K562 (cell line): ENCODE data around the gene ANKLE2. TPM values are rescaled to one million over a fixed set of nuclear protein-coding genes. Genes with fewer than 3 reads are reported as not detected.

ENCODE experiments used
- BACH1 ChIP-seq: fragments of 200-800 bp; sonication (Bioruptor generic); IDR thresholded peaks from 2 replicates; pipeline ENCODE4 v1.6.1; 2016; ENCODE audit warnings: missing genetic modification characterization, missing compliant biosample characterization
- CBFA2T3 ChIP-seq: fragments of 450-650 bp; IDR thresholded peaks from 2 replicates; pipeline ENCODE4 v1.6.1; 2017
- CGGBP1 ChIP-seq: fragments of 250-450 bp; sonication (Bioruptor Pico); IDR thresholded peaks from 2 replicates; pipeline ENCODE4 v1.9.0; 2021; ENCODE audit warnings: mild to moderate bottlenecking
- CHCHD3 ChIP-seq: fragments of 250-450 bp; sonication (Bioruptor Pico); IDR thresholded peaks from 2 replicates; pipeline ENCODE4 v2.1.2; 2022; ENCODE audit warnings: mild to moderate bottlenecking
- CREB1 ChIP-seq, 2 experiments: sonication (generic) in 1 of 2; formaldehyde crosslinking in 1 of 2; IDR thresholded peaks; 2 replicates each; pipeline versions ENCODE4 v1.6.1 to v1.8.0; 2012 to 2022; ENCODE audit warnings: inconsistent platforms in 1 of 2, mild to moderate bottlenecking in 1 of 2, missing genetic modification reagents in 1 of 2, moderate library complexity in 1 of 2
- EGR1 ChIP-seq: fragments of 450-650 bp; conservative IDR thresholded peaks from 2 replicates; pipeline ENCODE4 v1.6.1; 2017; ENCODE audit warnings: mild to moderate bottlenecking
- FOSL1 ChIP-seq: fragments of 200-800 bp; sonication (Bioruptor generic); conservative IDR thresholded peaks from 2 replicates; pipeline ENCODE4 v1.6.1; 2016; ENCODE audit warnings: missing genetic modification characterization, missing compliant biosample characterization
- KHSRP ChIP-seq: fragments of 450-650 bp; IDR thresholded peaks from 2 replicates; pipeline ENCODE4 v1.6.1; 2017
- MYC ChIP-seq, 2 experiments: fragments of 250-450 bp in 1 of 2; sonication (Bioruptor Pico) in 1 of 2; IDR thresholded peaks; 2 replicates each; pipeline versions ENCODE4 v1.5.1 to v1.6.1; 2012 to 2021; ENCODE audit warnings: low read depth in 2 of 2, borderline replicate concordance in 1 of 2, improper control_type of control experiment in 1 of 2, low read length in 1 of 2, mild to moderate bottlenecking in 1 of 2, moderate library complexity in 1 of 2
- NFIC ChIP-seq: fragments of 450-650 bp; IDR thresholded peaks from 2 replicates; pipeline ENCODE4 v1.6.1; 2017; ENCODE audit warnings: mild to moderate bottlenecking, inconsistent platforms
- PHB2 ChIP-seq: fragments of 450-650 bp; IDR thresholded peaks from 2 replicates; pipeline ENCODE4 v1.6.1; 2017; ENCODE audit warnings: low read depth
- RBM14 ChIP-seq: fragments of 200-400 bp; formaldehyde crosslinking; IDR thresholded peaks from 2 replicates; pipeline ENCODE4 v1.6.1; 2018; ENCODE audit warnings: low read depth, mild to moderate bottlenecking, low read length, moderate library complexity, borderline replicate concordance; ENCODE audit not compliant: insufficient read depth
- RBM39 ChIP-seq: fragments of 200-400 bp; formaldehyde crosslinking; optimal IDR thresholded peaks from 2 replicates; pipeline ENCODE3; 2018; ENCODE audit warnings: low read depth, low read length
- SP1 ChIP-seq: sonication (generic); formaldehyde crosslinking; IDR thresholded peaks from 2 replicates; pipeline ENCODE4 v1.8.1; 2022; ENCODE audit warnings: mild to moderate bottlenecking, missing genetic modification reagents
- STAT5A ChIP-seq: IDR thresholded peaks from 2 replicates; pipeline ENCODE4 v1.6.1; 2012; ENCODE audit warnings: low read length, inconsistent platforms, borderline replicate concordance
- WHSC1 ChIP-seq: IDR thresholded peaks from one replicate; pipeline ENCODE4 v1.6.1; 2012; ENCODE audit warnings: low read length, control low read depth, inconsistent platforms
- ZFPM2 ChIP-seq: fragments of 250-450 bp; sonication (Bioruptor Pico); IDR thresholded peaks from 2 replicates; pipeline ENCODE4 v1.5.1; 2022; ENCODE audit warnings: mild to moderate bottlenecking
- ZKSCAN3 ChIP-seq: fragments of 250-450 bp; sonication (Bioruptor Pico); IDR thresholded peaks from 2 replicates; pipeline ENCODE4 v1.4.0; 2020
- ZNF212 ChIP-seq: fragments of 450-650 bp; formaldehyde crosslinking; IDR thresholded peaks from 2 replicates; pipeline ENCODE4 v1.4.0; 2020; ENCODE audit warnings: mild to moderate bottlenecking
- ZNF263 ChIP-seq: sonication (generic); formaldehyde crosslinking; IDR thresholded peaks from 2 replicates; pipeline ENCODE4 v1.8.0; 2022; ENCODE audit warnings: mild to moderate bottlenecking, missing genetic modification reagents, borderline replicate concordance
- ZNF512 ChIP-seq: IDR thresholded peaks from 2 replicates; pipeline ENCODE4 v1.6.1; 2016; ENCODE audit warnings: missing genetic modification characterization, missing compliant biosample characterization
- ZNF717 ChIP-seq: fragments of 250-450 bp; sonication (Bioruptor Pico); IDR thresholded peaks from 2 replicates; pipeline ENCODE4 v1.5.0; 2021
- polyA plus RNA-seq, 8 experiments: library from polyadenylated mRNA; depleted of rRNA in 4 of 8; stranded (reverse) in 5 of 8; unstranded in 3 of 8; fragments of >200 nt; fragmentation: Nextera tagmentation in 2 of 8; fragmentation: Illumina TruSeq in 1 of 8; extraction: Ambion mirVana in 2 of 8; extraction: Trizol in 1 of 8; gene quantifications; 2 replicates each; pipeline versions ENCODE4 v1.2.1 to v1.2.3, GENCODE V29; 2011 to 2014; ENCODE audit warnings: inconsistent platforms in 1 of 8, missing spikeins in 1 of 8
- total RNA-seq, 7 experiments: library from RNA; depleted of rRNA in 6 of 7; stranded (reverse); fragments of >200 nt in 6 of 7; fragmentation: Illumina TruSeq in 2 of 7; extraction: Trizol in 2 of 7; gene quantifications; 2 replicates each; pipeline versions ENCODE4 v1.2.1 to v1.2.3, GENCODE V29; 2011 to 2021; ENCODE audit warnings: low replicate concordance in 1 of 7
- TF ChIP-seq, protein P1 (sequence below), 2 experiments: IDR thresholded peaks; 2 replicates each; pipeline ENCODE4 v1.6.1; 2012; ENCODE audit warnings: improper control_type of control experiment in 2 of 2, low read depth in 2 of 2, low read length in 2 of 2, borderline replicate concordance in 1 of 2
- TF ChIP-seq, protein P2 (sequence below): fragments of 450-650 bp; IDR thresholded peaks from 2 replicates; pipeline ENCODE4 v1.6.1; 2017; ENCODE audit warnings: mild to moderate bottlenecking, moderate library complexity
- TF ChIP-seq, protein P3 (sequence below): fragments of 250-450 bp; sonication (Bioruptor Pico); IDR thresholded peaks from 2 replicates; pipeline ENCODE4 v1.8.0; 2021; ENCODE audit warnings: moderate library complexity, mild to moderate bottlenecking, inconsistent platforms

The ANKLE2 gene
- total and polyA plus RNA-seq, 9 of the 15 experiments (the other 6 are each of a cell fraction or from before 2014, with no cell fraction given), result 3.2 to 57.7 (median 45.6) TPM

DNA sequence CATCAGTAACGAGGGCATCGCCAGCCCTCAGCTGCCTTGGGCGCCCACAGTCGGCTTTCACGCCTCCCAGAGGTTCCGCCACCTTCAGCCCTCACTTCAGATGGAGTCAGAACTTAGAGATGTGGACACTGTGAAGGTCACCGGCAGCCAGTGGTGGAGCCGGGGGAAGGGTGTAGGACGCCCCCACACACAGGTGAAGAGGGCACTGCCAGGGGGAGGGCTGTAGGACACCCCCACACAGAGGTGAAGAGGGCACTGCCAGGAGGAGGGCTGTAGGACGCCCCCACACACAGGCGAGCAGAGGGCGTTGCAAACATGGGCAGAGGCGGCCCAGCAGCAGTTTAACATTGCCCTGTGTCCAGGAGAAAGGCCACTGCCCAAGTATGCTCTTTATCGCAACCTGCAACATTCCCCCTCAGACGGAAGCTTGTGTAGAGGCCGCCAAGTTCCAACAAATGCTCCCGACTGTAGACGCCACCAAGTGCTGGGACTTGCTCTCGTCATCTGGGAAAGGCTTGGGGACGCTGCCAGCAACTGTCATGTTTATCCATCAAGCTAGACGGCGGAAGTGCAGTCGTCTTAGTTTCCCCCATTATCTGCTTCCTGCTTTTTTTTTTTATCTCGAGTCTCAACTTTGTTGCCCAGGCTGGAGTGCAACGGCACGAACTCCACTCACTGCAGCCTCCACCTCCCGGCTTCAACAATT is 4.9 kb upstream of the ANKLE2 start (continued):
- TF ChIP-seq, protein P1, sequence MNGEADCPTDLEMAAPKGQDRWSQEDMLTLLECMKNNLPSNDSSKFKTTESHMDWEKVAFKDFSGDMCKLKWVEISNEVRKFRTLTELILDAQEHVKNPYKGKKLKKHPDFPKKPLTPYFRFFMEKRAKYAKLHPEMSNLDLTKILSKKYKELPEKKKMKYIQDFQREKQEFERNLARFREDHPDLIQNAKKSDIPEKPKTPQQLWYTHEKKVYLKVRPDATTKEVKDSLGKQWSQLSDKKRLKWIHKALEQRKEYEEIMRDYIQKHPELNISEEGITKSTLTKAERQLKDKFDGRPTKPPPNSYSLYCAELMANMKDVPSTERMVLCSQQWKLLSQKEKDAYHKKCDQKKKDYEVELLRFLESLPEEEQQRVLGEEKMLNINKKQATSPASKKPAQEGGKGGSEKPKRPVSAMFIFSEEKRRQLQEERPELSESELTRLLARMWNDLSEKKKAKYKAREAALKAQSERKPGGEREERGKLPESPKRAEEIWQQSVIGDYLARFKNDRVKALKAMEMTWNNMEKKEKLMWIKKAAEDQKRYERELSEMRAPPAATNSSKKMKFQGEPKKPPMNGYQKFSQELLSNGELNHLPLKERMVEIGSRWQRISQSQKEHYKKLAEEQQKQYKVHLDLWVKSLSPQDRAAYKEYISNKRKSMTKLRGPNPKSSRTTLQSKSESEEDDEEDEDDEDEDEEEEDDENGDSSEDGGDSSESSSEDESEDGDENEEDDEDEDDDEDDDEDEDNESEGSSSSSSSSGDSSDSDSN (IDR thresholded peaks at IDR 0.05; ENCODE audit: borderline replicate concordance in 1 of 2, low read depth in 2 of 2, low read length in 2 of 2), result 0 out of 4 replicates have a peak, but pooled peaks of 1 of the 2 experiments have one; percentile 30
- TF ChIP-seq WHSC1 (no peak), SP1 (CRISPR knock-in tag) (no peak), ZKSCAN3 (CRISPR knock-in tag) (no peak), NFIC (peak; percentile 77), ZNF212 (CRISPR knock-in tag) (no peak), ZNF512 (tag) (no peak), MYC (IDR thresholded peaks at IDR 0.05; ENCODE audit: low read depth, low read length) (no peak), MYC (CRISPR knock-in tag; IDR thresholded peaks at IDR 0.05; ENCODE audit: borderline replicate concordance, low read depth) (no peak), ZNF263 (no peak), FOSL1 (no peak), CHCHD3 (CRISPR knock-in tag) (no peak), EGR1 (peak; percentile 56), KHSRP (no peak), BACH1 (tag) (no peak), STAT5A (no peak), ZFPM2 (CRISPR knock-in tag) (no peak), CGGBP1 (CRISPR knock-in tag) (no peak), RBM14 (no peak), PHB2 (no peak), CBFA2T3 (no peak), CREB1 (IDR thresholded peaks at IDR 0.05) (no peak), CREB1 (CRISPR knock-in tag; IDR thresholded peaks at IDR 0.05) (no peak), ZNF717 (no peak), RBM39 (no peak)
- TF ChIP-seq, protein P2, sequence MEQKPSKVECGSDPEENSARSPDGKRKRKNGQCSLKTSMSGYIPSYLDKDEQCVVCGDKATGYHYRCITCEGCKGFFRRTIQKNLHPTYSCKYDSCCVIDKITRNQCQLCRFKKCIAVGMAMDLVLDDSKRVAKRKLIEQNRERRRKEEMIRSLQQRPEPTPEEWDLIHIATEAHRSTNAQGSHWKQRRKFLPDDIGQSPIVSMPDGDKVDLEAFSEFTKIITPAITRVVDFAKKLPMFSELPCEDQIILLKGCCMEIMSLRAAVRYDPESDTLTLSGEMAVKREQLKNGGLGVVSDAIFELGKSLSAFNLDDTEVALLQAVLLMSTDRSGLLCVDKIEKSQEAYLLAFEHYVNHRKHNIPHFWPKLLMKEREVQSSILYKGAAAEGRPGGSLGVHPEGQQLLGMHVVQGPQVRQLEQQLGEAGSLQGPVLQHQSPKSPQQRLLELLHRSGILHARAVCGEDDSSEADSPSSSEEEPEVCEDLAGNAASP, result no peak
- TF ChIP-seq, protein P3, sequence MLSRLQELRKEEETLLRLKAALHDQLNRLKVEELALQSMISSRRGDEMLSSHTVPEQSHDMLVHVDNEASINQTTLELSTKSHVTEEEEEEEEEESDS (CRISPR knock-in tag), result no peak
